AG09309 (cell line): Measurements from ENCODE around the gene EXOSC2.

Source experiments
- DNase-seq: peaks from one replicate; pipeline ENCODE4 v3.0.0-alpha.2; 2010; ENCODE audit warnings: low read depth
- H3K4me3 ChIP-seq: 2 replicates; pipeline ENCODE4 v1.5.1; 2011; ENCODE audit warnings: mild to moderate bottlenecking, low read depth, low read length, moderate library complexity; ENCODE audit not compliant: control insufficient read depth
- CTCF ChIP-seq: IDR thresholded peaks from 2 replicates; pipeline ENCODE4 v1.5.1; 2011; ENCODE audit warnings: mild to moderate bottlenecking, low read depth, low read length, inconsistent platforms; ENCODE audit not compliant: insufficient read depth, control insufficient read depth; ENCODE audit errors: missing control alignments

EXOSC2 gene

GRCh38 chr9:130751631-130752355 lies 58.2 kb downstream of the EXOSC2 start:
- H3K4me3 ChIP-seq: no peak overlapping the region
- DNase-seq: no peak
- TF ChIP-seq CTCF: no peak
